Measurements from ENCODE around the gene DOCK10.
"Not testable (repeated sequence)": the region's sequence is repeated elsewhere in the genome, so short reads cannot be mapped to it uniquely, and the experiment has no call there.

GRCh38 chr2:224943601-224944041 lies 98.6 kb downstream of the DOCK10 start:
- TF ChIP-seq CTCF, POLR2A (IDR thresholded peaks at IDR 0.05): not testable (repeated sequence)

Data from uterus (tissue), 2 donors.